GM18867 (cell line): Measurements from ENCODE around the gene SYNJ2.

Source experiments
- ATAC-seq: cut with Tn5 transposase; IDR thresholded peaks from one replicate; pipeline ENCODE4 v1.9.1; 2021; ENCODE audit warnings: mild to moderate bottlenecking, moderate library complexity; ENCODE audit not compliant: unreplicated experiment

SYNJ2 gene

GRCh38 chr6:158010591-158011477 lies 29.2 kb downstream of the SYNJ2 start:
- ATAC-seq: no peak

GRCh38 chr6:158011478-158011920 lies 29.8 kb downstream of the SYNJ2 start:
- ATAC-seq: no peak

- no peak for ATAC-seq
Measured at GRCh38 chr6:158011980-158012566, 30.4 kb downstream of the SYNJ2 start.

GRCh38 chr6:158013904-158014504 lies 32.3 kb downstream of the SYNJ2 start:
- ATAC-seq: no peak

- no peak for ATAC-seq
Measured at GRCh38 chr6:158014505-158015187, 33.0 kb downstream of the SYNJ2 start.

GRCh38 chr6:158015188-158015506 lies 33.5 kb downstream of the SYNJ2 start:
- ATAC-seq: no peak

GRCh38 chr6:158016571-158017383 lies 35.1 kb downstream of the SYNJ2 start:
- ATAC-seq: no peak

- ATAC-seq: no peak
Measured at GRCh38 chr6:158017621-158018040, 36.0 kb downstream of the SYNJ2 start.

GRCh38 chr6:158018041-158018771 lies 36.5 kb downstream of the SYNJ2 start:
- no peak for ATAC-seq

GRCh38 chr6:158018851-158019361 lies 37.2 kb downstream of the SYNJ2 start:
- no peak for ATAC-seq

- no peak for ATAC-seq
Measured at GRCh38 chr6:158019416-158019815, 37.8 kb downstream of the SYNJ2 start.

- ATAC-seq: no peak
Measured at GRCh38 chr6:158020272-158020711, 38.6 kb downstream of the SYNJ2 start.

- ATAC-seq: no peak
Measured at GRCh38 chr6:158020811-158021210, 39.1 kb downstream of the SYNJ2 start.

- ATAC-seq: no peak
Measured at GRCh38 chr6:158021376-158021775, 39.7 kb downstream of the SYNJ2 start.

GRCh38 chr6:158021814-158022748 lies 40.4 kb downstream of the SYNJ2 start:
- no peak for ATAC-seq

GRCh38 chr6:158022749-158023596 lies 41.3 kb downstream of the SYNJ2 start:
- ATAC-seq: no peak

GRCh38 chr6:158023597-158023939 lies 41.9 kb downstream of the SYNJ2 start:
- ATAC-seq: no peak
